GM12878 (cell line): ENCODE measurements around the gene TMED1.

Source experiments
- ASH2L ChIP-seq: fragments of 300-600, 200-600 bp; sonication (generic); IDR thresholded peaks from 2 replicates; pipeline ENCODE4 v1.6.1; 2017; ENCODE audit warnings: low read depth, mild to moderate bottlenecking, borderline replicate concordance
- EZH2 ChIP-seq: IDR thresholded peaks from 2 replicates; pipeline ENCODE4 v1.6.1; 2012; ENCODE audit warnings: low read depth, mild to moderate bottlenecking, control low read depth, inconsistent platforms, low read length, borderline replicate concordance; ENCODE audit not compliant: control insufficient read depth
- GABPA ChIP-seq: IDR thresholded peaks from 2 replicates; pipeline ENCODE4 v1.6.1; 2014; ENCODE audit warnings: antibody characterized with exemption, low read depth, mild to moderate bottlenecking, inconsistent platforms
- JUNB ChIP-seq: IDR thresholded peaks from 2 replicates; pipeline ENCODE4 v1.6.1; 2016; ENCODE audit warnings: antibody characterized with exemption, mild to moderate bottlenecking
- MTA3 ChIP-seq: IDR thresholded peaks from 2 replicates; pipeline ENCODE4 v1.6.1; 2012; ENCODE audit warnings: low read length, inconsistent platforms, borderline replicate concordance
- MYB ChIP-seq: fragments of 150-350 bp; IDR thresholded peaks from 2 replicates; pipeline ENCODE4 v1.6.1; 2014; ENCODE audit warnings: mild to moderate bottlenecking, low read depth, low read length, borderline replicate concordance
- POLR2A ChIP-seq: IDR thresholded peaks from 2 replicates; pipeline ENCODE4 v1.6.1; 2011; ENCODE audit warnings: low read depth, mild to moderate bottlenecking, low read length
- POLR2AphosphoS5 ChIP-seq: IDR thresholded peaks from 2 replicates; pipeline ENCODE4 v1.6.1; 2011; ENCODE audit warnings: mild to moderate bottlenecking, low read length, inconsistent platforms
- TF ChIP-seq, protein P1 (sequence below), 3 experiments: IDR thresholded peaks in 2 of 3; conservative IDR thresholded peaks in 1 of 3; 2 replicates each; pipeline ENCODE4 v1.5.1; 2011; ENCODE audit warnings: low read depth in 3 of 3, low read length in 3 of 3, mild to moderate bottlenecking in 3 of 3, control low read depth in 2 of 3, moderate library complexity in 2 of 3, inconsistent platforms in 1 of 3, mixed read lengths in 1 of 3; ENCODE audit not compliant: control insufficient read depth in 2 of 3, insufficient read depth in 1 of 3; ENCODE audit errors: extremely low read depth in 1 of 3
- TF ChIP-seq, protein P2 (sequence below): IDR thresholded peaks from 2 replicates; pipeline ENCODE4 v1.6.1; 2012; ENCODE audit warnings: mild to moderate bottlenecking, low read depth, low read length

DNA sequence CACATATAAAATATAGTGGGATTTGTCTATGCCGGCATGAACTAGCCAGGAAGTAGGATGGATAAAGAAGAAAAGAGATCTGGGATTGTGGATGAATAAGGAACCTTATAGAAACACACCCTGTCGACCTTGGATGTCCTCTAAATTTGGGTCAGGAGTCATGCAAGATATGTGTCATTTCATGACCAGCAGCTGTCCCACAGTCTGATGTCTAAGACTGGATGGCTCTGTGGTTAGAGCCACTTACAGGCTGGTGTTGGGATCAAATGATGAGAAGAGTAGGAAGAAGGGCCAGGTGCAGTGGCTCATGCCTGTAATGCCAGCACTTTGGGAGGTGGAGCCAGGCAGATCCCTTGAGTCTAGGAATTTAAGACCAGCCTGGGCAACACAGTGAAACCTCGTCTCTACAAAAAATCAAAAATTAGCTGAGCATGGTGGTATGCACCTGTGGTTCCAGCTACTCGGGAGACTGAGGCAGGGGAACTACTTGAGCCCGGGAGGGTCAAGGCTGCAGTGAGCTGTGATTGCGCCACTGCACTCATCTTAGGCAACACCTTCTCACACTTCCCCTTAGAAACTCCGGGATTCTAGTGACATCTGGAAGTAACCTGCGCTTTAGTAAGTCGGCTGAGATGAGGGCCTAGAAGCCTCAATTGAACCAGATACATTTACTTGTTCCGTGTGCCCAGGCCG lies 30.8 kb downstream of the TMED1 start:
- TF ChIP-seq, protein P1, sequence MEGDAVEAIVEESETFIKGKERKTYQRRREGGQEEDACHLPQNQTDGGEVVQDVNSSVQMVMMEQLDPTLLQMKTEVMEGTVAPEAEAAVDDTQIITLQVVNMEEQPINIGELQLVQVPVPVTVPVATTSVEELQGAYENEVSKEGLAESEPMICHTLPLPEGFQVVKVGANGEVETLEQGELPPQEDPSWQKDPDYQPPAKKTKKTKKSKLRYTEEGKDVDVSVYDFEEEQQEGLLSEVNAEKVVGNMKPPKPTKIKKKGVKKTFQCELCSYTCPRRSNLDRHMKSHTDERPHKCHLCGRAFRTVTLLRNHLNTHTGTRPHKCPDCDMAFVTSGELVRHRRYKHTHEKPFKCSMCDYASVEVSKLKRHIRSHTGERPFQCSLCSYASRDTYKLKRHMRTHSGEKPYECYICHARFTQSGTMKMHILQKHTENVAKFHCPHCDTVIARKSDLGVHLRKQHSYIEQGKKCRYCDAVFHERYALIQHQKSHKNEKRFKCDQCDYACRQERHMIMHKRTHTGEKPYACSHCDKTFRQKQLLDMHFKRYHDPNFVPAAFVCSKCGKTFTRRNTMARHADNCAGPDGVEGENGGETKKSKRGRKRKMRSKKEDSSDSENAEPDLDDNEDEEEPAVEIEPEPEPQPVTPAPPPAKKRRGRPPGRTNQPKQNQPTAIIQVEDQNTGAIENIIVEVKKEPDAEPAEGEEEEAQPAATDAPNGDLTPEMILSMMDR (IDR thresholded peaks at IDR 0.05 in 2 of 3, conservative IDR thresholded peaks at IDR 0.05 in 1 of 3; ENCODE audit: control insufficient read depth in 2 of 3, extremely low read depth in 1 of 3, insufficient read depth in 1 of 3, low read depth in 3 of 3, low read length in 3 of 3): no peak
- no peak for TF ChIP-seq POLR2AphosphoS5
- TF ChIP-seq ASH2L: no peak
- TF ChIP-seq JUNB: no peak
- no peak for TF ChIP-seq MTA3
- TF ChIP-seq, protein P2, sequence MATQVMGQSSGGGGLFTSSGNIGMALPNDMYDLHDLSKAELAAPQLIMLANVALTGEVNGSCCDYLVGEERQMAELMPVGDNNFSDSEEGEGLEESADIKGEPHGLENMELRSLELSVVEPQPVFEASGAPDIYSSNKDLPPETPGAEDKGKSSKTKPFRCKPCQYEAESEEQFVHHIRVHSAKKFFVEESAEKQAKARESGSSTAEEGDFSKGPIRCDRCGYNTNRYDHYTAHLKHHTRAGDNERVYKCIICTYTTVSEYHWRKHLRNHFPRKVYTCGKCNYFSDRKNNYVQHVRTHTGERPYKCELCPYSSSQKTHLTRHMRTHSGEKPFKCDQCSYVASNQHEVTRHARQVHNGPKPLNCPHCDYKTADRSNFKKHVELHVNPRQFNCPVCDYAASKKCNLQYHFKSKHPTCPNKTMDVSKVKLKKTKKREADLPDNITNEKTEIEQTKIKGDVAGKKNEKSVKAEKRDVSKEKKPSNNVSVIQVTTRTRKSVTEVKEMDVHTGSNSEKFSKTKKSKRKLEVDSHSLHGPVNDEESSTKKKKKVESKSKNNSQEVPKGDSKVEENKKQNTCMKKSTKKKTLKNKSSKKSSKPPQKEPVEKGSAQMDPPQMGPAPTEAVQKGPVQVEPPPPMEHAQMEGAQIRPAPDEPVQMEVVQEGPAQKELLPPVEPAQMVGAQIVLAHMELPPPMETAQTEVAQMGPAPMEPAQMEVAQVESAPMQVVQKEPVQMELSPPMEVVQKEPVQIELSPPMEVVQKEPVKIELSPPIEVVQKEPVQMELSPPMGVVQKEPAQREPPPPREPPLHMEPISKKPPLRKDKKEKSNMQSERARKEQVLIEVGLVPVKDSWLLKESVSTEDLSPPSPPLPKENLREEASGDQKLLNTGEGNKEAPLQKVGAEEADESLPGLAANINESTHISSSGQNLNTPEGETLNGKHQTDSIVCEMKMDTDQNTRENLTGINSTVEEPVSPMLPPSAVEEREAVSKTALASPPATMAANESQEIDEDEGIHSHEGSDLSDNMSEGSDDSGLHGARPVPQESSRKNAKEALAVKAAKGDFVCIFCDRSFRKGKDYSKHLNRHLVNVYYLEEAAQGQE: no peak
- no peak for TF ChIP-seq EZH2
- TF ChIP-seq POLR2A: no peak
- TF ChIP-seq GABPA: no peak
- TF ChIP-seq MYB: no peak
